KMS-11 (cell line): ENCODE results near the gene TMEM154.

Experiments
- H2AFZ ChIP-seq: fragments of 200-600 bp; sonication (generic); 2 replicates; pipeline ENCODE4 v1.6.1; 2016; ENCODE audit warnings: antibody characterized with exemption, mixed run types, low read depth
- H3K27ac ChIP-seq: fragments of 200-600 bp; sonication (generic); 2 replicates; pipeline ENCODE4 v1.6.1; 2016; ENCODE audit warnings: mild to moderate bottlenecking, mixed run types
- H3K27me3 ChIP-seq: fragments of 200-600 bp; sonication (generic); 2 replicates; pipeline ENCODE4 v1.6.1; 2017; ENCODE audit warnings: mild to moderate bottlenecking, low read depth, mixed run types, moderate library complexity; ENCODE audit not compliant: insufficient read depth
- H3K36me3 ChIP-seq: fragments of 200-600 bp; sonication (generic); 2 replicates; pipeline ENCODE4 v1.6.1; 2017; ENCODE audit warnings: mild to moderate bottlenecking, mixed run types; ENCODE audit not compliant: insufficient read depth
- H3K4me1 ChIP-seq: fragments of 200-600 bp; sonication (generic); 2 replicates; pipeline ENCODE4 v1.6.1; 2016; ENCODE audit warnings: mild to moderate bottlenecking, low read depth, mixed run types; ENCODE audit not compliant: poor library complexity, severe bottlenecking
- H3K4me2 ChIP-seq: fragments of 200-600 bp; sonication (generic); 2 replicates; pipeline ENCODE4 v1.7.0; 2016; ENCODE audit warnings: mild to moderate bottlenecking, mixed run types
- H3K4me3 ChIP-seq: fragments of 200-600 bp; sonication (generic); IDR thresholded peaks from 2 replicates; pipeline ENCODE4 v1.6.1; 2017; ENCODE audit warnings: low read depth, low read length, mixed read lengths; ENCODE audit not compliant: insufficient read depth
- H3K79me2 ChIP-seq: fragments of 200-600 bp; sonication (generic); 2 replicates; pipeline ENCODE4 v1.6.1; 2016; ENCODE audit warnings: low read depth, mixed run types; ENCODE audit not compliant: insufficient read depth
- H3K9ac ChIP-seq: fragments of 200-600 bp; sonication (generic); 2 replicates; pipeline ENCODE4 v1.6.1; 2016; ENCODE audit warnings: mild to moderate bottlenecking, mixed run types
- H4K20me1 ChIP-seq: fragments of 200-600 bp; sonication (generic); 2 replicates; pipeline ENCODE4 v1.6.1; 2016; ENCODE audit warnings: mild to moderate bottlenecking, mixed run types; ENCODE audit not compliant: insufficient read depth
- CTCF ChIP-seq: fragments of 200-600 bp; sonication (generic); conservative IDR thresholded peaks from 2 replicates; pipeline ENCODE4 v1.6.1; 2017; ENCODE audit warnings: low read depth, mild to moderate bottlenecking, antibody characterized with exemption, low read length, moderate library complexity, mixed read lengths

Gene TMEM154

GRCh38 chr4:152646221-152646620 is 33.6 kb downstream of the TMEM154 start:
- Histone ChIP-seq H3K4me2 (no peak overlapping the region), H3K79me2 (no peaks in the 10 kb centered on the region), H3K9ac (no peak overlapping the region), H3K36me3 (no peaks in the 10 kb centered on the region), H3K27me3 (no peaks in the 10 kb centered on the region), H3K4me1 (peaks cover 6% of the 10 kb centered on the region), H3K27ac (no peak overlapping the region), H4K20me1 (no peaks in the 10 kb centered on the region), H3K4me3 (no peak overlapping the region), H2AFZ (no peak overlapping the region)
- no peak for TF ChIP-seq CTCF

DNA sequence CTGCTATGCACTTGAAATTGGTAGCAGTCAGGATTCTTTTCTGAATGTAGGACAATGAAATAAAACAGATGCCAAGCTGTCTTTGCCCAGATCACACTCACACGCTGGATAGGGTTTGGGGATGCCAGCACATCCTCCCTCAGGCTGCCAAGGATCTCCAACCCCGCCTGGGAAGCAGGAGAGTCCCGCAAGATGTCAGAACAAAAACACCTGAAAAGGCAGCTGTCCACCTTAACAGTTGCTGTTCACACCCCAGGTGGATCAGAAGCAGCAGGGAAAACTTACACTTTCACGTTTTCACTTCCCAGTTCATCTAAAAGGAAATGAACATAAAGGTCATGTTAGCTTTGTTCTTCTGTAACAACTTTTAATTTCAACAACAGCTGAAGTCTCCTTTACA is 35.7 kb downstream of the TMEM154 start:
- Histone ChIP-seq H3K4me1 (peaks cover 6% of the 10 kb centered on the region), H3K9ac (no peak overlapping the region), H3K36me3 (no peaks in the 10 kb centered on the region), H4K20me1 (no peaks in the 10 kb centered on the region), H3K79me2 (no peaks in the 10 kb centered on the region), H3K27me3 (no peaks in the 10 kb centered on the region), H3K4me3 (no peak overlapping the region), H3K27ac (no peak overlapping the region), H3K4me2 (no peak overlapping the region), H2AFZ (no peak overlapping the region)
- TF ChIP-seq CTCF: no peak

GRCh38 chr4:152643153-152644035 is 36.4 kb downstream of the TMEM154 start:
- H3K9ac ChIP-seq: no peak overlapping the region
- no peaks in the 10 kb centered on the region for H3K79me2 ChIP-seq
- H3K27me3 ChIP-seq: no peaks in the 10 kb centered on the region
- H3K4me2 ChIP-seq: no peak overlapping the region
- no peak for TF ChIP-seq CTCF
- no peaks in the 10 kb centered on the region for H3K36me3 ChIP-seq
- no peak overlapping the region for H2AFZ ChIP-seq
- no peak overlapping the region for H3K27ac ChIP-seq
- H3K4me3 ChIP-seq: no peak overlapping the region
- H4K20me1 ChIP-seq: no peaks in the 10 kb centered on the region
- H3K4me1 ChIP-seq: peaks cover 6% of the 10 kb centered on the region

GRCh38 chr4:152640058-152640921 is 39.5 kb downstream of the TMEM154 start:
- Histone ChIP-seq H3K79me2 (no peaks in the 10 kb centered on the region), H3K9ac (no peak overlapping the region), H4K20me1 (no peaks in the 10 kb centered on the region), H2AFZ (0 out of 2 replicates have a peak overlapping the region, but pooled peaks have one; percentile 16), H3K4me3 (no peak overlapping the region), H3K4me2 (no peak overlapping the region), H3K4me1 (peaks cover 26% of the 10 kb centered on the region), H3K27me3 (no peaks in the 10 kb centered on the region), H3K36me3 (no peaks in the 10 kb centered on the region), H3K27ac (no peak overlapping the region)
- TF ChIP-seq CTCF: peak; percentile 92
